Lung (tissue), 12 donors: ENCODE measurements around the gene EXOC3L2. TPM values are rescaled to one million over a fixed set of nuclear protein-coding genes. Genes with fewer than 3 reads are reported as not detected.

ENCODE experiments used
- ATAC-seq: fragments of 200-7000 bp; cut with Tn5 transposase; one replicate; pipeline ENCODE4 v1.9.1; 2020; ENCODE audit warnings: moderate number of reproducible peaks; ENCODE audit not compliant: insufficient read depth, low FRiP score
- DNase-seq, 3 donors: peaks; one replicate each; pipeline ENCODE4 v3.0.0-alpha.2; 2013 to 2017
- H3K27ac ChIP-seq, 2 donors: one replicate each; pipeline ENCODE4 v1.5.1; 2013; ENCODE audit warnings: mild to moderate bottlenecking in 2 of 2, moderate library complexity in 2 of 2, control low read depth in 1 of 2, inconsistent platforms in 1 of 2, low read depth in 1 of 2, low read length in 1 of 2
- H3K27me3 ChIP-seq, 3 donors: one replicate each; pipeline ENCODE4 v1.5.1; 2013; ENCODE audit warnings: low read length in 2 of 3; ENCODE audit not compliant: control insufficient read depth in 3 of 3, insufficient read depth in 3 of 3
- H3K36me3 ChIP-seq, 4 donors: one replicate each; pipeline ENCODE4 v1.5.1; 2013; ENCODE audit warnings: low read length in 4 of 4, mild to moderate bottlenecking in 1 of 4, moderate library complexity in 1 of 4; ENCODE audit not compliant: control insufficient read depth in 4 of 4, insufficient read depth in 4 of 4
- H3K4me1 ChIP-seq, 5 donors: one replicate each; pipeline ENCODE4 v1.5.1; 2013; ENCODE audit warnings: low read length in 5 of 5, mild to moderate bottlenecking in 2 of 5, moderate library complexity in 1 of 5; ENCODE audit not compliant: control insufficient read depth in 5 of 5, insufficient read depth in 5 of 5
- H3K4me3 ChIP-seq: one replicate; pipeline ENCODE4 v1.5.1; 2013; ENCODE audit warnings: mild to moderate bottlenecking, control low read depth, moderate library complexity
- H3K9ac ChIP-seq, 2 donors: one replicate each; pipeline ENCODE4 v1.5.1; 2013; ENCODE audit warnings: low read length in 2 of 2, control low read depth in 1 of 2; ENCODE audit not compliant: insufficient read depth in 1 of 2
- H3K9me3 ChIP-seq, 4 donors: one replicate each; pipeline ENCODE4 v1.5.1; 2013; ENCODE audit warnings: low read length in 3 of 4, mild to moderate bottlenecking in 1 of 4, moderate library complexity in 1 of 4; ENCODE audit not compliant: control insufficient read depth in 4 of 4, insufficient read depth in 3 of 4
- WGBS, 2 donors: extraction: QIAGEN DNeasy Blood & Tissue Kit; methylation state at CpG; one replicate each; pipeline ENCODE4 v1.1.7; 2013; 5-methylcytosine and 5-hydroxymethylcytosine counted together
- polyA plus RNA-seq, 2 donors: library from polyadenylated mRNA; stranded (reverse); fragments of 200-250 nt; gene quantifications; one replicate each; pipeline ENCODE4 v1.2.1, GENCODE V29; 2013
- total RNA-seq, 2 donors: library from RNA; depleted of rRNA in 1 of 2; stranded (reverse); fragments of >200 nt in 1 of 2; gene quantifications; one replicate each; pipeline ENCODE4 v1.2.1, GENCODE V29; 2014 to 2021
- TF ChIP-seq, protein P1 (sequence below): IDR thresholded peaks from 2 replicates; pipeline ENCODE4 v1.5.1; 2012; ENCODE audit warnings: mild to moderate bottlenecking; ENCODE audit errors: control extremely low read depth, extremely low read depth
- donor health status: control.
- donor health status: control.
- donor health status: Bipolar disorder and iron deficiency.
- donor health status: healthy.
- donor health status: DM: yes; HTN: yes; CAD: no.

Gene EXOC3L2
- total and polyA plus RNA-seq, 4 donors, result 1.7 to 2.8 (median 2.4) TPM

DNA sequence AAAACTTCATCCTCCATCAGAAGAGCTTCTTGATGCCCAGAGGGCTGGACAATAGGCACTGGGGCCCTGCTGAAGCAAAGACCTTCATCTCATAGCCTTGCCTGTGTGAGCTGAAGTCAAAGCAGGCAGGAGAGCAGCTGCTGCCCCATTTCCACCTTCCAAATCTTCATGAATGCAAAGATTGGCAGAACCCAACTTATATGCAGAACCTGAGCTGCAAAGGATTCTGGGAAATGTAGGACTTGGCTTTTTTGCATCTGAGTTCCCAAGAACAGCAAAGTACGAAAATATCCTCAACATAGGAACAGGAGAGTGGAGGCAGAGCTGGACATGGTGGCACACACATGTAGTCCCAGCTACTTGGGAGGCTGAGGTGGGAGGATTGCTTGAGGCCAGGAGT lies 46.6 kb upstream of the EXOC3L2 start:
- no peak for ATAC-seq
- no peak for DNase-seq
- Histone ChIP-seq H3K27ac (no peak overlapping the region), H3K4me3 (no peak overlapping the region), H3K4me1 (no peaks in the 10 kb centered on the region), H3K27me3 (no peaks in the 10 kb centered on the region), H3K36me3 (peaks cover 0 to 53% (median 39%) of the 10 kb centered on the region in 4 donors), H3K9ac (no peak overlapping the region), H3K9me3 (peaks cover 0 to 7% (median under 1%) of the 10 kb centered on the region in 4 donors)
- WGBS, 2 donors, result 99 to 100% methylated on average over 1 of the region's 1 CpG
- TF ChIP-seq, protein P1, sequence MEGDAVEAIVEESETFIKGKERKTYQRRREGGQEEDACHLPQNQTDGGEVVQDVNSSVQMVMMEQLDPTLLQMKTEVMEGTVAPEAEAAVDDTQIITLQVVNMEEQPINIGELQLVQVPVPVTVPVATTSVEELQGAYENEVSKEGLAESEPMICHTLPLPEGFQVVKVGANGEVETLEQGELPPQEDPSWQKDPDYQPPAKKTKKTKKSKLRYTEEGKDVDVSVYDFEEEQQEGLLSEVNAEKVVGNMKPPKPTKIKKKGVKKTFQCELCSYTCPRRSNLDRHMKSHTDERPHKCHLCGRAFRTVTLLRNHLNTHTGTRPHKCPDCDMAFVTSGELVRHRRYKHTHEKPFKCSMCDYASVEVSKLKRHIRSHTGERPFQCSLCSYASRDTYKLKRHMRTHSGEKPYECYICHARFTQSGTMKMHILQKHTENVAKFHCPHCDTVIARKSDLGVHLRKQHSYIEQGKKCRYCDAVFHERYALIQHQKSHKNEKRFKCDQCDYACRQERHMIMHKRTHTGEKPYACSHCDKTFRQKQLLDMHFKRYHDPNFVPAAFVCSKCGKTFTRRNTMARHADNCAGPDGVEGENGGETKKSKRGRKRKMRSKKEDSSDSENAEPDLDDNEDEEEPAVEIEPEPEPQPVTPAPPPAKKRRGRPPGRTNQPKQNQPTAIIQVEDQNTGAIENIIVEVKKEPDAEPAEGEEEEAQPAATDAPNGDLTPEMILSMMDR, result no peak

DNA sequence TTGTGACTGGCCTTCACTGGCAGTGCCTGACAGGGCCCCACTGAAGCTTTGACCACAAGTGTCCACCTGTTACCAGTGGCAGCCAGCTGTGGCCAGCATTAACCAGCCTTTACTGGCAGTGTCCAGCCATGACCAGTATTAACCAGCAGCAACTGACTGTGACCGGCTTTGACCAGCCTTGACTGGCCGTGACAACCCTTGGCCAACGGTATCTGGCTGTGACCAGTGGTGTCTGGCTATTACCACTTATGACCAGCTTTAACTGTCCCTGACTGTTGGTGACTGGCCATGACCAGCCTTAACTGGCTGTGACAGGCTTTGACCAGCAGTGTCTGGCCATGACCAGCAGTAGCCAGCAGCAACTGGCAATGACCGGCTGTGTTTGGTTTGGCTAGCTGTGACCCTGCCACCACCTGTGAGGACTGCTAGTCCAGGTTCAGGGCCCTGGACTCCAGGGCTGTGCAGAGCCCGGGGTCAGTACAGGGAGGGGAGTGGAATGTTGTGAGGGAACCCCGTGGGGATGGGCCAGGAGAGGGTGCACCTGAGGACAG lies 45.2 kb upstream of the EXOC3L2 start:
- ATAC-seq, result no peak
- 95 to 96% methylated on average over 6 of the region's 6 CpGs for WGBS, 2 donors
- Histone ChIP-seq H3K9ac (no peak overlapping the region), H3K36me3 (peaks cover 0 to 53% (median 34%) of the 10 kb centered on the region in 4 donors), H3K27me3 (no peaks in the 10 kb centered on the region), H3K27ac (no peak overlapping the region), H3K9me3 (peaks cover 0 to 4% (median under 1%) of the 10 kb centered on the region in 4 donors), H3K4me3 (no peak overlapping the region), H3K4me1 (no peaks in the 10 kb centered on the region)
- TF ChIP-seq, protein P1, result no peak
- DNase-seq, result no peak

DNA sequence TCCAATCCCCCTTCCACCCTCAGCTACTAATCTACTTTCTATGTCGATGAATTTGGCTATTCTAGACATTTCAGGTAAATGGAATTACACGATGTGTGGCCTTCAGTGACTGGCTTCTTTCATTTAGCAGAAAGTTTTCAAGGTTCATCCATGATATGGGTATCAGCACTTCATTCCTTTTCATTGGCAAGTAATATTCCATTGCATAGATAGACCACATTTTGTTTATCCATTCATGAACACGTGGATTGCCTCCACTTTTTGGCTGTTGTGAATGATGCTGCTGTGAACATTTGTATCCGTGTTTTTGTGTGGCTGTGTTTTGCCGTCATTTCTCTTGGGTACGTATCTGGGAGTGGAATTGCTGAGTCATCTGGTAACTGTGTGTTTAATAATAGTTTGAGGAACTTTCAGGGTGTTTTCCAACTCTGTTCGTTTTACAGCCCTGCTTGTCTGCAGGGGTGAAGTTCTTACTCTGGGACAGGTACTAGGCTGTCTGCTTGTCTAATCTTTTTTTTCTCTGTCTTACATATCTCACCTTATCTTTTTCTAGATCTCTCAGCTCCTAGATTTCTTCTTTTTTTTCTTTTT lies 38.3 kb upstream of the EXOC3L2 start:
- Histone ChIP-seq H3K36me3 (peaks cover 14 to 40% (median 32%) of the 10 kb centered on the region in 4 donors), H3K9me3 (no peaks in the 10 kb centered on the region), H3K27me3 (no peaks in the 10 kb centered on the region), H3K4me1 (no peaks in the 10 kb centered on the region), H3K4me3 (no peak overlapping the region), H3K27ac (no peak overlapping the region), H3K9ac (no peak overlapping the region)
- DNase-seq (no peak), ATAC-seq (no peak)
- WGBS, 2 donors, result 49 to 74% methylated on average over 7 of the region's 7 CpGs
- TF ChIP-seq, protein P1, result no peak
